DMS 273 treated with DMSO at 0.1 percent for 48 hours (cell line): ENCODE results near the gene ITCH.
"Not testable (repeated sequence)": the region's sequence is repeated elsewhere in the genome, so short reads cannot be mapped to it uniquely, and the experiment has no call there.

Experiments used
- DNase-seq: peaks from one replicate; lab custom pipeline; 2025; lab: John Stamatoyannopoulos, UW

The ITCH gene

GRCh38 chr20:34414525-34414924, 51.5 kb downstream of the ITCH start:
- DNase-seq, result not testable (repeated sequence)

DNA sequence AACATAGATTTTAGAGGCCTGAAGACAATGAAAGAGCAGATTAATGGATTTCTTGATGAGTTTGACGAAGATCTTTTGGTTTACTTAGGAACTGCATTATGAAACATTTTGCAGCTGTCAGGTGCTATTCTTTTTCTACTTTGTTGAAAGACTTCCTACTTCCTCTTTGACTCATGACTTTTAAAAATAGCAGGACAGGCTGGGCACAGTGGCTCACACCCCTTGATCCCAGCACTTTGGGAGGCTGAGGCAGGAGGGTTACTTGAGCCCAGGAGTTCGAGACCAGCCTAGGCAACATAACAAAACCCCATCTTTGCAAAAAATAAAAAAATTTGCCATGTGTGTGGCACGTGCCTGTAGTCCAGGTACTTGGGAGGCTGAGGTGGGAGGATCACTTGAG, 52.0 kb downstream of the ITCH start:
- no peak for DNase-seq

DNA sequence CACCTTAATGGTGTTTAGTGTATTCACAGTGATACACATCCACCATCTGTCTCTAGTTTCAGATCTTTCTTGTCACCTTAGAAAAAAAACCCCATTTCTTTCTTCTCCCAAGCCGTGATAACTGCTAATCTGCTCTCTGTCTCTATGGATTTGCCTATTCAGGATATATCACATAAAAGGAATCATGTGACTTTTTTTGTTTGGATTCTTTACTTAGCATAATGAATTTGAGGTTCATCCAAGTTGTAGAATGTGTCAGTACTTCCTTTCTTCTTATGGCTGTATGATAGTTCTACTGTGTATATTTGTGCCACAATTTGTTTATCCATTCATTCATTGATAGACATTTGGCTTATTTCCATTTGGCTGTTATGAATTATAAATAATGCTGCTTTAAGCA, 57.1 kb downstream of the ITCH start:
- no peak for DNase-seq

- no peak for DNase-seq
Measured at GRCh38 chr20:34420975-34421374, 57.9 kb downstream of the ITCH start.

DNA sequence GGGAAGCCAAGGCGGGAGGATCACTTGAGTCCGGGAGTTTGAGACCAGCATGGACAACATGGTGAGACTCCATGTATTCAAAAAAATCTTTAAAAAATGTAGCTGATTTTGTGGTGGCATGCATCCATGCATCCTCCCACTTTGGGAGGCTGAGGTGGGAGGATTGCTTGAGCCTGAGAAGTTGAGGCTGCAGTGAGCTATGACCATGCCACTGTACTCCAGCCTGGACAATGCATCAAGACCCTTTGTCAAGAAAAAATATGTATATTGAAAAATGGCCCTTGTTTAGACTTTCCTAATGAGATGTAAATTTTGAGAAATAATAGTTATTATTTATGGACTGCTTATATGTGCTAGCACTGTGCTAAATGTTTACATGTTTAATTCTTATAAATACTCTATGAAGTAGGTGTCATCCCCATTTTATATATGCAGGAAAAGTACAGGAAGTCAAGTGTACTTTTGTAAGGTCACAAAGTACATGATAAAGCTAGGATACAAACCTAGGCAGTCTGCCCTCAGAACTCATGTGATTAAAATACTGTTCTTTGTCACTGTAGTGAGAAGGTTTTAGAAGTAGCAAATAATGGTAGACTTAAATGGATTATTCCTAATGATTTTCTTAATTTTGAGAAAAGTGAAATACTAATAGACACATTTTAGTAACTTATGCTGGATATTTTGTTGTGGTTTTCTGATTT, 58.8 kb downstream of the ITCH start:
- no peak for DNase-seq

GRCh38 chr20:34425032-34425690, 62.1 kb downstream of the ITCH start:
- DNase-seq, result not testable (repeated sequence)

DNA sequence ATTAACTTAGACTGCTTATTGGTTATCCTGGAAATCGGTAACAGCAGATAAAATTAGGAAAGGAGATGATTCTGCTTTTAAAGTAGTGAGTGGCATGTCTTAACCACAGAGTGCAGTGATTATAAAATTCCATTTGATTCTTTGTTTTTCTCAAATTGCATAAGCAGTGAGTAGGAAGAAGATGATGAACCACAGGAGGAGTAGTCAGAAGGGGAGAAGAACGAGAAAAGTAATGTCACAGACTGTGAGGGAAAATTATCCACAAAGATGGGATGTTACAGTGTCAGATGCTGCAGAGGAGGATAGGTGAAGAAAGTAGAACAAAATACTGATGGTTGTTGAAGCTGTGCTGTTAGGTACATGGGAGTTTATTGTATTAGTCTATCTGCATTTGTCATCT, 63.0 kb downstream of the ITCH start:
- DNase-seq, result no peak

- DNase-seq, result no peak
Measured at GRCh38 chr20:34427331-34427730, 64.3 kb downstream of the ITCH start.

- no peak for DNase-seq
Measured at GRCh38 chr20:34427784-34428183, 64.7 kb downstream of the ITCH start.

GRCh38 chr20:34431168-34431567, 68.1 kb downstream of the ITCH start:
- DNase-seq, result no peak

DNA sequence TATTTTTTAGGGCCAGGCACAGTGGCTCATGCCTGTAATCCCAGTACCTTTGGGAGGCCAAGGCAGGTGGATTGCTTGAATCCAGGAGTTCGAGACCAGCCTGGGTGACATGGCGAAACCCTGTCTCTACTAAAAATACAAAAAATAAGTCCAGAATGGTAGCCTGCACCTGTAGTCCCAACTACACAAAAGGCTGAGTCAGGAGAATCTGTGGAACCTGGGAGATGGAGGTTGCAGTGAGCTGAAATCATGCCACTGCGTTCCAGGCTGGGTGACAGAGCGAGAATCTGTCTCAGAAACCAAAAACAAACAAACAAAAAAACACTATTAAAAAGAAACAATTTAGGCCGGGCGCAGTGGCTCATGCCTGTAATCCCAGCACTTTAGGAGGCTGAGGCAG, 69.6 kb downstream of the ITCH start:
- not testable (repeated sequence) for DNase-seq

DNA sequence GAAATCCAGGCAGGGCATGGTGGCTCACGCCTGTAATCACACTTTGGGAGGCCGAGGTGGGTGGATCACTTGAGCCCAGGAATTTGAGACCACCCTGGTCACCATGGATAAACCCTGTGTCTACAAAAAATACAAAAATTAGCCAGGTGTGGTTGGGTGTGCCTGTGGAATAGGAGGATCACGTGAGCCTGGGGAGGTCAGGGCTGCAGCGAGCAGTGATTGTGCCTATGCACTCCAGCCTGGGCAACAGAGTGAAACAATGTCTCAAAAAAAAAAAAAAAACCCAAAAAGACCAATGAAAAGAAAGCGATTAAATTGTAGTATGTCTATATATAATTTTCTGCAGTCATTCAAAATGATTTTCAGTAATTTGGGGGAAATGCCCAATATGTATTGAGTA, 70.3 kb downstream of the ITCH start:
- no peak for DNase-seq

DNA sequence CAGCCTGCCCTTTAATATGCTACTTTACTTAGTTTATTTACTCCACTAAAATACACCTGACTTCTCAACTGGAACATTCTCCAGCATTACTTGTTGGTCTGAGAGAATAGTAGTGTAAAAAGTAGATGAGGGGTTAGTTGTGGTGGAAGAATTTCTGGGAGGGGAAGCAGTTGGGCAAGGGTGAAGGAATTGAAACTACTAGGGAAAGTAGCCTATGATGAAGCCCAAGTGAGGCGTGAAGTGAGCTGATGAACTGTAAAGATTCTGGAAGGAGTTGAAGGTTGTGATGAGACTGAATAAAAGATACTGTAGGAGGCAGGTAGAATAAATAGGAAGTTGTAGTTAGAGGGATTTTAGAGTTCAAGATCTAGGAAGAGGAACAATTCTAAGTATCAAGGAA, 72.5 kb downstream of the ITCH start:
- no peak for DNase-seq

DNA sequence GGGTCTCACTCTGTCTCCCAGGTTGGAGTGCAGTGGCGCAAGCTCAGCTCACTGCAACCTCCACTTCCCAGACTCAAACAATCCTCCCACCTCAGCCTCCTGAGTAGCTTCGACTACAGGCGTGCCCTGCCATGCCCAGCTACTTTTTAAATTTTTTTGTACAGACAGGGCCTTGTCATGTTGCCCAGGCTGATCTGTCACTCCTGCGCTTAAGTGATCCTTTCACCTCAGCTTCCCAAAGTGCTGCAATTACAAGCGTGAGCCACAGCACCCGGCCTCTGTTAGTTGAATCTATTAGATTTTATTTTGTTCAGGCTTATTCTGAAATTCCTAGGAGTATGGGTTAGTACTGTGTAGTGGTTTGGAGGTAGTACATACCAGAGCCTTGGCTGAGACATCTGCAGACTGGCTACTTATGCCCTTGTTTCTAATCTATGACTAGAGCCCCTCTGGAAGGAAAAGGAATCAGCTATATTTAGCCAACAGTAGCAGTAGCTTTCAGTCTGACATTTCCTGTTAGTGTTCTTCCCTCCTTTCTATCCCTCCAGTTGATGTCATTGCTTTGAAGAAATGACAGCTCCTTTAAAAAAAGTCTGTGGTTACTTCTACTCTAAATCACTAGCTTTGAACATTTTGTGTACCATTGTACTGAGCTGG, 74.4 kb downstream of the ITCH start:
- no peak for DNase-seq

DNA sequence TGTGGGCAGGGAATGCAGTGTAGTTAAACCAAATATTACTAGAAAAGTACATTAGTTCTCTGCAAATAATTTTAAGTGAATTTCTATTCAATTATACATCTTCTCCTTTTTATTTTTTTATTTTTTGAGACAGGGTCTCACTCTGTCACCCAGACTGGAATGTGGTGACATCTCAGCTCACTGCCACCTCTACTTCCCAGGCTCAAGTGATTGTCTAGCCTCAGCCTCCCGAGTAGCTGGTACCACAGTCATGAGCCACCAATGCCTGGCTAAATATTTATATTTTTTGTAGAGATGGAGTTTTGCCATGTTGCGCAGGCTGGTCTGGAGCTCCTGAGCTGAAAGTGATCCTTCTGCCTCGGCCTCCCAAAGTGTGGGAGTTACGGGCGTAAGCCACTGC, 76.1 kb downstream of the ITCH start:
- no peak for DNase-seq

- DNase-seq, result not testable (repeated sequence)
Measured at GRCh38 chr20:34441423-34441822, 78.3 kb downstream of the ITCH start.

DNA sequence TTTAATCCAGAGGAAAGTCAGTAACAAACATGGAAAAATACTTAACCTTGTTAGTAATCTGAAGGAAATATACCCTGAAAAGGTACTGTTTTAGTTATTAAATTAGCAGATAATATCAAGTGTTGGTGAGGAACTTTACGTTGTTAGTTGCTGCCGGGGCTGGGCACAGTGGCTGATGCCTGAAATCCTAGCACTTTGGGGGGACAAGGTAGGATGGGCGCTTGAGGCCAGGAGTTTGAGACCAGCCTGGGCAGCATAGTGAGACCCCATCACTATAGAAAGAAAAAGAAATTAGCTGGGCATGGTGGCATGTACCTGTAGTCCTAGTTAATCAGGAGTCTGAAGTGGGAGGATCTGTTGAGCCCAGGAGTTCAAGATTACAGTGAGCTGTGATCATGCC, 80.5 kb downstream of the ITCH start:
- no peak for DNase-seq

DNA sequence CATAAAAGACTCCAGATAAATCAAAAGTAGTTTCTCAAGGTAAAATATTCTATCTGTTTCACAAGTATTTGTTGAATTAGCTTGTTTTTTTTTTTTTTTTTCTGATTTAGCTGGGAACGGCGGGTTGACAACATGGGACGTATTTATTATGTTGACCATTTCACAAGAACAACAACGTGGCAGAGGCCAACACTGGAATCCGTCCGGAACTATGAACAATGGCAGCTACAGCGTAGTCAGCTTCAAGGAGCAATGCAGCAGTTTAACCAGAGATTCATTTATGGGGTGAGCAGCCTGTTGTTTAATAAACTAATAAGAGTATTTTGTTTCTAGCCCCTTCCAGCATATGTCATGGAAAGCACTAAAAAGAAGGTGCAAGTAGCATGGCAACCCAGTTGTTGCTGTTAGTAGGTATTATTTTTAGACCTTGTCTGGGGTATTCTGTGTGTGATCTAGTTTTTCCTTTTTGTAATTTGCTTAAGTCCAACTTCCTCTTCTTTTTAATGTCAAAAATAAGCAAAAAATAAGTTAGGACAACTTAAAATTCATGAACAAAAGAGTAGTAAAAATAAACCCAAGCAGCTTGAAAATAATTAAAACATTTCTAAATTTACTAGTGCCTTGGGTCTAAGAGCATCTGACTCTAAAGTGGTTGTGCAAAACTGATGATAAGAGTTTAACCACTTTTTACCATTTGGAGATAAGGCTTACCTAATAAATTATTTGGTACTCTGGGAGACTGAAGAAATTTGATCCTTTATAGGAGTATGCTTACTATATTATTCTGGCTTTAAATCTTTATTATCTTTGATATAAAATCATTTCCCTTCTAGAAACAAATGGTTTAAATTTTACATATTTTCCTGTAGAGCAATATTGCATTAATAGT, 82.3 kb downstream of the ITCH start:
- DNase-seq, result no peak

DNA sequence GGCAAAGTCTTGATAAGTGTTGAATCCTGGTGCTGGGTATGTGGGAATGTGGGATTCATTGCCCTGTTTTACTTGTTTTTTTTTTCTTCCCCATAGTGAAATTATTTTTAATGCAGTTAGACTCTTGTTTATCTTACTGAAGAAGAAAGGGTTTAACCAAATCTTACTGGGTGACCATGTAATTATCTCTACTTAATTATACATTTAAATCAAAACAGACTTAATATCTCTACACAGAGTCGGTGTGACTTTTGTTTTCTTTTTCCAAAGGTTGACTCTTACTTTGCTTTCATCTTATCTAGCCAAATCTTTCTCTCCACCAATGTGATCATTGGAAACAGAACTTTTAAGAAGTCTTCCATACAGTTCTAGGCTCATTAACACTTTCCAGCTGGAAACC, 85.4 kb downstream of the ITCH start:
- DNase-seq, result no peak

DNA sequence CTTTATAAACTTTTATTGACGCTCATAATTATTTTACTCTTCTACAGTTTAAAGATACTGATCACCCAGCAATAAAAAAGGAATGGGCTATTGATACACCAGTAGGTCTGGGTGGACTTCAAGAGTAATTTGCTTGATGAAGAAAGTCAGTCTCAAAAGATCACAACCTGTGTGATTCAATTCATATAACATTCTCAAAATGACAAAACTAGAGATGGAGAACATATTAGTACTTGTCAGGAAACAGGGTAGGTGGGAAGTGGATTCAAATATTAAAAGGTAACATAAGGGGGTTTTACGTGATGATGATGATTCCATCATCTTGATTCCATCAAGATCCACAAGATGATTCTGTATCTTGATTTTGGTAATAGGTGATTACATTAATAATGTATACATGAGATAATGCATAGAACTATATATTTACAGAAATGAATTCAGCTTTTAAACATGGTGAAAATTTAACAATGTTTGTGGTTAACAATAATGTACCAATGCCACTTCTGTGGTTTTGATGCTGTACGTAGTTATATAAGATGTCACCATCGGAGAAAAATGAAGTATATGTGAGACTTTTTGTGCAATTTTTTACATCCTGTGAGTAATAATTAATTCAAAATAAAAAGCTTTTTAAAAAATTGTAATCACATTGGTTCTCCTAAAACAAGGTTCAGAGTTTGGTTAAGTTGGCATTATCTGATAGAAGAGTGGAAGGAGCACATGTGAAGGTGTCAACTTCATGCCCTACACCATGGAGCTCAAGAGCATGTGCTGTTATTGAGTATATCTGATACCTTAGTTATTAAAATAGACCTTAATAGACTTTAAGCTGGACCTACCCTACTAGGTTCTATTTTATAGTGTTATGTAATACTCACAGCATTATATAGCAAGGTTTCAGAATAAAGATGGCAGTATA, 86.9 kb downstream of the ITCH start:
- DNase-seq, result no peak

DNA sequence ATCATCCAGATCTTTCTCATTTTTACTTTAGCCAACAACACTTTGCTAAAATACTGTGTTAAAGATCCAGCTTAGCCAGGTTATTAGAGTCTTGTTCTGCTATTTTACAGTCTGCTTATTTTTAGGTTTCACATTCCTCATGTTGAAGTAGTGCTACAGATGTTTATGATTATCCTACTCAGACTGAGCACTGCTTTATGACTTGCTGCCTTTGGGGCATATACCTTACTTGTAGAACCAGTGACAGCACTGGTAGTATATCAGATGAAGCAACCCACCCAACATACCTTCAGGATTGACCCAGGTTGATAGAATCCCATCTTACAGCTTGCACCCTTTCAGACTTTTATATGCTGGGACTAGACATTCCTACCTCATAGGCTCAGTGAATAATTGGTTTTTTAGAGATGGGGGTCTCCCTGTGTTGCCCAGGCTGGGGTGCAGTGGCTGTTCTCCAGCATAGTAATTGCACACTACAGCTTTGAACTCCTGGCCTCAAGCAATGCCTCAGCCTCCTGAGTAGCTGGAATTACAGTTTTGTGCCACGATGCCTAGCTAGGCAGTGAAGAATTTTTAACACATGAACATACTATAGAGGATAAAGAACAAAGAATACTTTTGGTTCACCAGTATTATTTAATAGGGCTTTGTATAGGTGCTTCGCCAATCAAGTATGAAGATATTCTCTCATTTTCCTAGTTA, 89.4 kb downstream of the ITCH start:
- DNase-seq, result no peak
